Panc1 (cell line): ENCODE data around the gene PNPLA8. TPM values are rescaled to one million over a fixed set of nuclear protein-coding genes. Genes with fewer than 3 reads are reported as not detected.

Source experiments
- ATAC-seq: fragments of 200-7000 bp; cut with Tn5 transposase; 2 replicates; pipeline ENCODE4 v1.9.1; 2020; ENCODE audit warnings: mild to moderate bottlenecking, moderate library complexity
- BruUV-seq: library from RNA; stranded (reverse); fragments of 400-500 nt; replicated peaks from 2 replicates; lab custom pipeline; 2021; lab: Mats Ljungman, UMichigan
- CTCF ChIA-PET: fragments of 300-600 bp; sonication (Branson Sonifier 250); formaldehyde crosslinking; loops from one replicate; lab custom pipeline; 2022; ENCODE audit warnings: antibody characterized with exemption; lab: Charles Lee
- POLR2A ChIA-PET: fragments of 300-600 bp; sonication (Branson Sonifier 250); formaldehyde crosslinking; loops from one replicate; lab custom pipeline; 2022; ENCODE audit warnings: antibody characterized with exemption; lab: Charles Lee
- DNase-seq: peaks from one replicate; pipeline ENCODE4 v3.0.0-alpha.2; 2010; ENCODE audit warnings: low read depth, low spot score
- H3K27ac ChIP-seq: 2 replicates; pipeline ENCODE4 v1.5.1; 2011; ENCODE audit warnings: mild to moderate bottlenecking, low read length, inconsistent platforms
- H3K27me3 ChIP-seq: fragments of 200-500 bp; sonication (Bioruptor generic); 2 replicates; pipeline ENCODE4 v1.6.0; 2014; ENCODE audit warnings: low read length, inconsistent platforms; ENCODE audit not compliant: control insufficient read depth, insufficient read depth
- H3K36me3 ChIP-seq: fragments of 200-500 bp; sonication (Bioruptor generic); 2 replicates; pipeline ENCODE4 v1.5.1; 2014; ENCODE audit warnings: inconsistent platforms, mild to moderate bottlenecking, low read length, moderate library complexity; ENCODE audit not compliant: control insufficient read depth, insufficient read depth
- H3K4me1 ChIP-seq: 2 replicates; pipeline ENCODE4 v1.5.1; 2011; ENCODE audit warnings: inconsistent platforms, mild to moderate bottlenecking, low read length, moderate library complexity; ENCODE audit not compliant: control insufficient read depth, insufficient read depth
- H3K4me3 ChIP-seq, 2 experiments: 2 replicates each; pipeline ENCODE4 v1.5.1; 2011 to 2012; ENCODE audit warnings: low read depth in 2 of 2, low read length in 2 of 2, mild to moderate bottlenecking in 2 of 2, inconsistent platforms in 1 of 2, moderate library complexity in 1 of 2
- H3K9me3 ChIP-seq: fragments of 200-500 bp; sonication (Bioruptor generic); 2 replicates; pipeline ENCODE4 v1.5.1; 2014; ENCODE audit warnings: low read depth, mild to moderate bottlenecking, inconsistent platforms, low read length, moderate library complexity; ENCODE audit not compliant: control insufficient read depth, insufficient read depth
- POLR2AphosphoS5 ChIP-seq: IDR thresholded peaks from 2 replicates; pipeline ENCODE4 v1.6.1; 2012; ENCODE audit warnings: mild to moderate bottlenecking, low read depth, low read length, moderate library complexity
- SIN3A ChIP-seq: IDR thresholded peaks from 2 replicates; pipeline ENCODE4 v1.6.1; 2012; ENCODE audit warnings: low read depth, mild to moderate bottlenecking, low read length, moderate library complexity, borderline replicate concordance; ENCODE audit not compliant: insufficient read depth
- TCF7L2 ChIP-seq: IDR thresholded peaks from 2 replicates; pipeline ENCODE4 v1.6.1; 2011; ENCODE audit warnings: mild to moderate bottlenecking, low read depth, low read length, inconsistent platforms
- in situ Hi-C: cut with HindIII; loops from 2 replicates; pipeline ENCODE4 v1.10.0; 2016; ENCODE audit warnings: low sequenced_read_pairs, low pct_unique_long_range_greater_than_20kb
- intact Hi-C: fragments of 100-400 bp; cut with micrococcal nuclease; formaldehyde crosslinking; loops from one replicate; pipeline ENCODE4 v1.10.0; 2022; ENCODE audit not compliant: unreplicated experiment
- total RNA-seq: library from RNA; stranded (reverse); gene quantifications from one replicate; pipeline ENCODE4 v1.2.1, GENCODE V29; 2021; ENCODE audit not compliant: unreplicated experiment
- TF ChIP-seq, protein P1 (sequence below), 2 experiments: IDR thresholded peaks; 2 replicates each; pipeline ENCODE4 v1.6.1; 2011 to 2012; ENCODE audit warnings: low read depth in 2 of 2, control low read depth in 1 of 2, low read length in 1 of 2, mild to moderate bottlenecking in 1 of 2, moderate library complexity in 1 of 2; ENCODE audit not compliant: insufficient read depth in 1 of 2
- TF ChIP-seq, protein P2 (sequence below): fragments of 450-650 bp; IDR thresholded peaks from 2 replicates; pipeline ENCODE4 v1.5.1; 2017; ENCODE audit warnings: mild to moderate bottlenecking

PNPLA8 gene
- total RNA-seq, 1 experiment from 2014 or later, result 18.1 TPM

DNA sequence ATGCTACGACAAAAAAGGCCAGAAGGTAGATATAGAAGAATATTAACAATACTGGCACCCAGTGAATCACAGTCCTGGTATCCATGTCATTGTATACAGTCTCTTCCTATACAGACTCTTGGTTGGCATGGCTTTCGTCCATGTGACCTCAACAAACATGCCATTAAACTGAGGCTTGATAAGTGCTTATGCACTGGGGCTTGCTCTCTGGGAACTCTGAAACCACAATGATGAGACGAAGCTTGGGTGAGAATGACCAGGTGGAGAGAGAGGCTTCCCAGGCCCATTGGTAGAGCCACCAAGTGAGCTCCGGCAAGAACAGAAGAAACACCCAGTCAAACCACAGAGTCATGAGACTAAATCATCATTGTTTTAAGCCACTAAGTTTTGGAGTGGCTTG is 33.2 kb downstream of the PNPLA8 start:
- H3K27ac ChIP-seq, result no peak overlapping the region
- H3K9me3 ChIP-seq, result no peaks in the 10 kb centered on the region
- no peak for DNase-seq
- H3K27me3 ChIP-seq, result no peaks in the 10 kb centered on the region
- in situ Hi-C loops, result no loop called here
- BruUV-seq, result no TSS peak
- TF ChIP-seq, protein P1, sequence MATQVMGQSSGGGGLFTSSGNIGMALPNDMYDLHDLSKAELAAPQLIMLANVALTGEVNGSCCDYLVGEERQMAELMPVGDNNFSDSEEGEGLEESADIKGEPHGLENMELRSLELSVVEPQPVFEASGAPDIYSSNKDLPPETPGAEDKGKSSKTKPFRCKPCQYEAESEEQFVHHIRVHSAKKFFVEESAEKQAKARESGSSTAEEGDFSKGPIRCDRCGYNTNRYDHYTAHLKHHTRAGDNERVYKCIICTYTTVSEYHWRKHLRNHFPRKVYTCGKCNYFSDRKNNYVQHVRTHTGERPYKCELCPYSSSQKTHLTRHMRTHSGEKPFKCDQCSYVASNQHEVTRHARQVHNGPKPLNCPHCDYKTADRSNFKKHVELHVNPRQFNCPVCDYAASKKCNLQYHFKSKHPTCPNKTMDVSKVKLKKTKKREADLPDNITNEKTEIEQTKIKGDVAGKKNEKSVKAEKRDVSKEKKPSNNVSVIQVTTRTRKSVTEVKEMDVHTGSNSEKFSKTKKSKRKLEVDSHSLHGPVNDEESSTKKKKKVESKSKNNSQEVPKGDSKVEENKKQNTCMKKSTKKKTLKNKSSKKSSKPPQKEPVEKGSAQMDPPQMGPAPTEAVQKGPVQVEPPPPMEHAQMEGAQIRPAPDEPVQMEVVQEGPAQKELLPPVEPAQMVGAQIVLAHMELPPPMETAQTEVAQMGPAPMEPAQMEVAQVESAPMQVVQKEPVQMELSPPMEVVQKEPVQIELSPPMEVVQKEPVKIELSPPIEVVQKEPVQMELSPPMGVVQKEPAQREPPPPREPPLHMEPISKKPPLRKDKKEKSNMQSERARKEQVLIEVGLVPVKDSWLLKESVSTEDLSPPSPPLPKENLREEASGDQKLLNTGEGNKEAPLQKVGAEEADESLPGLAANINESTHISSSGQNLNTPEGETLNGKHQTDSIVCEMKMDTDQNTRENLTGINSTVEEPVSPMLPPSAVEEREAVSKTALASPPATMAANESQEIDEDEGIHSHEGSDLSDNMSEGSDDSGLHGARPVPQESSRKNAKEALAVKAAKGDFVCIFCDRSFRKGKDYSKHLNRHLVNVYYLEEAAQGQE (IDR thresholded peaks at IDR 0.05; ENCODE audit: insufficient read depth in 1 of 2, low read depth in 2 of 2, low read length in 1 of 2), result no peak
- TF ChIP-seq, protein P2, sequence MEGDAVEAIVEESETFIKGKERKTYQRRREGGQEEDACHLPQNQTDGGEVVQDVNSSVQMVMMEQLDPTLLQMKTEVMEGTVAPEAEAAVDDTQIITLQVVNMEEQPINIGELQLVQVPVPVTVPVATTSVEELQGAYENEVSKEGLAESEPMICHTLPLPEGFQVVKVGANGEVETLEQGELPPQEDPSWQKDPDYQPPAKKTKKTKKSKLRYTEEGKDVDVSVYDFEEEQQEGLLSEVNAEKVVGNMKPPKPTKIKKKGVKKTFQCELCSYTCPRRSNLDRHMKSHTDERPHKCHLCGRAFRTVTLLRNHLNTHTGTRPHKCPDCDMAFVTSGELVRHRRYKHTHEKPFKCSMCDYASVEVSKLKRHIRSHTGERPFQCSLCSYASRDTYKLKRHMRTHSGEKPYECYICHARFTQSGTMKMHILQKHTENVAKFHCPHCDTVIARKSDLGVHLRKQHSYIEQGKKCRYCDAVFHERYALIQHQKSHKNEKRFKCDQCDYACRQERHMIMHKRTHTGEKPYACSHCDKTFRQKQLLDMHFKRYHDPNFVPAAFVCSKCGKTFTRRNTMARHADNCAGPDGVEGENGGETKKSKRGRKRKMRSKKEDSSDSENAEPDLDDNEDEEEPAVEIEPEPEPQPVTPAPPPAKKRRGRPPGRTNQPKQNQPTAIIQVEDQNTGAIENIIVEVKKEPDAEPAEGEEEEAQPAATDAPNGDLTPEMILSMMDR, result no peak
- no peak for TF ChIP-seq SIN3A
- TF ChIP-seq TCF7L2, result no peak
- TF ChIP-seq POLR2AphosphoS5, result no peak
- no peaks in the 10 kb centered on the region for H3K4me1 ChIP-seq
- ChIA-PET CTCF (no interaction called here), POLR2A (no interaction called here)
- no peak for ATAC-seq
- no peaks in the 10 kb centered on the region; the same call in 1 of the 2 replicates for H3K36me3 ChIP-seq
- no peak overlapping the region for H3K4me3 ChIP-seq
- intact Hi-C loops, result no loop called here

DNA sequence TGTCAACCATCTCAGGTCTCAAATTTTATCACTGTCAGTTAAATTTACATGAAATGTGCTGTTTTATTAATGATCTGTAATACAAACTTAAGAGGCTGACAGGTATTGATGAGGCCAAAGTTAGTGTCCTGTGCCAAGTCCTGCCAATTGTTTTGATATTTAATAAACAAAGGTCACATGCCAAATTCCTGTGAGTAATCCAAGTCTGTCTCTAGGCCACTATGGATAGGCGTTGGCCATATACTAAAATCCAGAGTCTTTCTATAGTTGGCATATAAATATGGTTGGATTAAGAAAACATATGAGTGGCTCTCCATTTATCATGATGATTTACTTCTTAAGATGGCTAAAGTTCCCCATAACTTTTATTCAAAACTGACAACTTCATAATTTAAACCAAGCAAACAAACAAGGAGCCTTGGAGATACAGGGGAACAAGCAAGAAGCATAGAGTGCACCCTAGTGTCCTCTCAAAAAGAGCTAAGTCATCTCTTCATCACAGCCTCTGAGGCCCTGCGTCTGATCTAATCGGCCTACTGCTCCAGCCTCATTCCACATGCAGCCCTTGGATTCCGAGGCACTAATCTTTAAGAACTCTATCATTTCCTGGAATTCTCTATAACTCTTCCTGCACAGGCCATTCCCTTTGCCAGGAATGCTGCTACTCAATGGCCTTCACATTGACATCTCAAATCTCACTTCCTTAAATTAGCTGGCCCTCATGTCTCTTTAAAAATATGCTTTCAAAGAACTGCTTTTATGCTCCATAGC is 37.0 kb downstream of the PNPLA8 start:
- DNase-seq (no peak), ATAC-seq (no peak)
- no peaks in the 10 kb centered on the region for H3K9me3 ChIP-seq
- in situ Hi-C loops (no loop called here), intact Hi-C loops (no loop called here)
- no peaks in the 10 kb centered on the region for H3K4me1 ChIP-seq
- no peaks in the 10 kb centered on the region for H3K27me3 ChIP-seq
- H3K27ac ChIP-seq, result no peak overlapping the region
- TF ChIP-seq SIN3A (no peak), POLR2AphosphoS5 (no peak), TCF7L2 (no peak)
- TF ChIP-seq, protein P1 (IDR thresholded peaks at IDR 0.05; ENCODE audit: insufficient read depth in 1 of 2, low read depth in 2 of 2, low read length in 1 of 2), result no peak
- TF ChIP-seq, protein P2, result no peak
- H3K36me3 ChIP-seq, result no peaks in the 10 kb centered on the region; the same call in 1 of the 2 replicates
- no peak overlapping the region for H3K4me3 ChIP-seq
- ChIA-PET CTCF (no interaction called here), POLR2A (no interaction called here)
- no TSS peak for BruUV-seq
